RCC 7860 (cell line): ENCODE measurements around the gene KCNE1.
"Not testable (repeated sequence)": the region's sequence is repeated elsewhere in the genome, so short reads cannot be mapped to it uniquely, and the experiment has no call there.

ENCODE experiments used
- DNase-seq: peaks from one replicate; pipeline ENCODE4 v3.0.0-alpha.2; 2015; ENCODE audit warnings: low spot score
- FAIRE-seq: peaks from 2 replicates; lab custom pipeline; 2012; peaks lifted over from hg19 to GRCh38; lab: Jason Lieb, UNC

KCNE1 gene

DNA sequence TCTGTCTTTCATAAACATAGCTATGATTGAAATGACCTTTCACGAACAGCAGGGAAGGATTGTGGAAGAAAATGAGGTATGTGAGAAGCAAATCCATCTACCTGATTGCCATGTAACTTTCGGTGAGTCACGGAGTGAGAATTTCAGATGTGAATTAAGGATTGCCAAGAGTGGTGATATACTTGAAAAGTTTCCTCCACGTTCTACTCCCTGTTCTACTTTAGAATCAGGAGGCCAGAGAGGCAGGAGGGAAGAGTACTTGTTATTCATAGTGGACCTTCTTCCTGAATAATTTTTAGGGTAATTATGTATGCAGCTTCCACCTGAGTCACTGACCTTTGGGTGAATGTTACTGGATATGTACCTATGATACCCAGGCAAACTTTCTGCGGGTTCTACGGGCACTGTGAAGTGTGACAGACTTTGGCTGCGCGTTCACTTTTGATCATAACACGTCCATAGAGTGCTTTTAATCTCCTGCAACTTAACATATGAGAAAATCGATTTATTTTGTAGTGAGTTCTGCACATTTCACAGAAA lies 2.6 kb upstream of the KCNE1 start:
- no peak for FAIRE-seq
- no peak for DNase-seq

DNA sequence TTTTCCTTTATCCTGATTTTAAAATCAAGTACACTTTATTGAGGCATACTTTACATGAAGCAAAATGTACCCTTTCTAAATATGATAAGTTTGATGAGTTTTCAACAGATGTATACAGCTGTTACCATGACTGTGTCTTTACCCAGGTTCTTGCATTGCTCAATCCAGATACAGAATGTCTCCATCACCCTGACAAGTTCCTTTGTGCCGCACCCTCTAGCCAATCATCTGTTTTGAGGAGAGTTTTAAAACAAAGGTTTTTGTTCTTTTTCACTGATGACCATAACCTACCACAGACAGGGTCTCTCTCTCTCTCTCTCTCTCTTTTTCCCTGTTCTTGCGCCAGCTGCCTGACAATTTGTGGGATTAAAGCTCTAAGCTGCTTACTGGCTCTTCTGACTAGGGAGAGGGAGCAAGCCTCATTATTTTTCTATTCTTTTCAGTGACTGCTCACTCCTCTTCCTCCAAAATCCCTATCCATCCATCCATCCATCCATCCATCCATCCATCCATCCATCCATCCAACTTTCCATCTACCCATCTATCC lies 1.2 kb upstream of the KCNE1 start:
- DNase-seq = no peak
- no peak for FAIRE-seq

DNA sequence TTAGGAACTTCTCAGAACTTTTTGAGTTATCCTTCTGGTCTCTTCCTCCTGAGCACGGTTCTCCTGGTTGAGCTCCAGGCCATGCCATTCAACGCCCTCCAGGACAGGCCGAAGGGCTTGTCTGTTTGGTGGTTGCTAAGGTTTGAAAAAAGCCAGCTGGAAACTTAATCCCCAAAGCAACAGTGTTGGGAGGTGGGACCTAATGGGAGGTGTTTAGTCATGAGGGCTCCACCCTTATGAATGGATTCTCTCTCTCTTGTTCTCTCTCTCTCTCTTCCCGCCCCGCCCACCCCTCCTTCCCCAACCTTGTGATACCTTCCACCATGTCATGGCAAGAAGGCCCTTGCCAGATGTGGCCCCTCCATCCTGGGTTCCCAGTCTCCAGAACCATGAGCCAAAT lies 829 bp downstream of the KCNE1 start:
- no peak for FAIRE-seq
- DNase-seq = no peak

DNA sequence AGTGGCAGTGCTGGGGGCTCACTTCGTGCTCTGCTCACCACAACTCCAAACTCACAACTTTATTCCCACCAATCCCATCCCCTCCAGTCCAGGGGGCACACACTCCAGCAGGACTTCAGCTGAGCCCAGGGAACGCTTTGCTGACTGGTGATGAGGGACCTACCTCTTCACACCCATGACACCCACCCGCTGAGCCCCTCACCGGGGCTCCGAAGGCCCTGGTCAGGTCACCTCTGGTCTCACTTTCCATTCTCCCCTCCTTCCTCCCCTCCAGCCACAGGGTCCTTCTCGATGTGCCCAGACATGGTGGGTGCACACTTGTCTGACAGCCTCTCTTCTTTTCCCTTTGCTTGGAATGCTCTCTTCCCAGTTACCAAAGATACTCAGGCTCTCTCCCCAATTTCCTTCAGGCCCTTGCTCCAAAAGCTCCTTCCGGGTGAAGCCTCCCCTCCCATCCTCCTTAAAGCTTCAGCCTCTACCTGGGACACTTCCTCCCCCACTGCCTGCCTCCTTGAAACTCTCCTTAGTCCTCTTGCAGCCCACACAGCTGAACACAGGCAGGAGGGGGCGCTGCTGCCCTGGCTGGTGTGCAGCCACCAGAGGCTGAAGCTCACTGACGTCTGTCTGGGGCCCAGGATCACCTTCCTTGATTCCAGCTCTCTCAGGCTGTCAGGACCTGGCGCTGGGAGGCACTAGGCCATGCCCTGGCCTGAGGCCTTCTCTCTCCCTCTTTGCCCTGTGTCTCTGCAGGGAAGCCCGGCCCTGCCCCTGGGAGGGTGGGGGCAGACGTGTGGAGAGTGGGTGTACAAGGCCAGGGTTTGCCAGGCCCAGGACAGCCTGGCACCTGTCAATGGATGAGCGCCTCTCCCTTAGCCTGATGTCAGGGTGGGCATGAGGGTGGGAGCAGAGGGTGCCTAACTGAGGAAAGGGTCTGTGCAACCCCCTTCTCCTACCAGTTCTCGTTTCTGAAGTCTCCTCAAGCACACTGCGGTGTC lies 1.6 kb downstream of the KCNE1 start:
- FAIRE-seq = no peak
- peak; percentile 25 for DNase-seq

DNA sequence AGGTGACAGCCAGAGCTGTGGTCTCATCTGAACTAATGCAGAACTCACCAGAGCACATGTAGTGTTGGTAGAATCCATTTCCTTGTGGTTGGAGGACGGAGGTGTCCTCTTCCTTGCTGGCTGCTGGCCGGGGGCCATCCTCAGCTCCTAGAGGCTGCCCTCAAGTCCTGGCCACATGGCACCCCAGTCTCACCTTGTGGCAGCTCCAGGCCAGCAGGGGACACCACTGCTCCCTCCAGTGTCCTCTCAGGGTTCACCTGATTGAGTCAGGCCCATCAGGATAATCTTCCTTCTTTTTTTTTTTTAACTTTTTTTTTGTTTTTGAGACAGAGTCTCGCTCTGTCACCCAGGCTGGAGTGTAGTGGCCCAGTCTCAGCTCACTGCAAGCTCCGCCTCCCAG lies 2.9 kb downstream of the KCNE1 start:
- FAIRE-seq (no peak), DNase-seq (no peak)

DNA sequence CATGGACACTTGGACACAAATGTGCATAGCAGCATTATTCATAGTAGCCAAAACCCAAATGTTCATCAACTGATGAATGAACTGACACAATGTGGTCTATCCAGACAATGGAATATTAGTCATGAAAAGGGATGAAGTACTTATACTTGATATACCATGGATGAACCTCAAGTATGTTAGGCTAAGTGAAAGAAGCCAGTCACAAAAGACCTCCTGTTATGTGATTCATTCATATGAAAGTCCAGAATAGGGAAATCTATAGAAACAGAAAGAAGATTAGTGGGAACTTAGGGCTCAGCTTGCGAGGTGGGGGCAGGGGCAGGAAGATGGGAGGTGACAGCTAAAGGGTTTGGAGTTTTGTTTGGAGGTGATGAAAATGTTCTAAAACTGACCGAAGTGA lies 7.4 kb downstream of the KCNE1 start:
- FAIRE-seq (no peak), DNase-seq (no peak)

DNA sequence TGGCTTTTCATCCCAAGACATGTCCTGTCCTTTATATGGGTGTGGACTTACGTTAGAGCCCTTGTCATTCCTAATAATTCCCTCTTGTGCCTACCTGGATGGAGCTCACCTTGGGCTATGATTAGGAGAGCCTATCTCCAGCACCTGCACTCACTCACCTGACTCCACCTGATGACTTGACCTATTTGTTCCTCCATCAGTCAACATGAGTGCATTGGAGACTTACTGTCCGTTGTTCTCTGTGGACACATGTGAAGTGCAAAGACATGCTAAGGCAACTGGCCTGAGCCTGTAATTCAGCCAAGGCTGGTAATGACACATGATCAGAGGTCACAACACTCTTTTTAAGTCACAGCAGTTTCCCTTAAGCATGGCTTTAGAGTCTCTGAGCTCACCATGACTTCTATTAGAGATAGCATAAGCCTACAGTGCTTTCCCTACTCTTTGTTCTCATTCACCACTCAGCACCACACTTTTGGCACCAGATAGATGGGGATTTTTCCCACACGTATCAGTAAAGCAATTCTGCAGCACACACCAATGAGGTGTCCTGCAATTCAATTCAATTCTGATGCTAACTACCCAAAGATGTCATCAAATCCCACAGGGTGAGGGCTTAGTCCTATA lies 9.4 kb downstream of the KCNE1 start:
- DNase-seq (no peak), FAIRE-seq (no peak)

DNA sequence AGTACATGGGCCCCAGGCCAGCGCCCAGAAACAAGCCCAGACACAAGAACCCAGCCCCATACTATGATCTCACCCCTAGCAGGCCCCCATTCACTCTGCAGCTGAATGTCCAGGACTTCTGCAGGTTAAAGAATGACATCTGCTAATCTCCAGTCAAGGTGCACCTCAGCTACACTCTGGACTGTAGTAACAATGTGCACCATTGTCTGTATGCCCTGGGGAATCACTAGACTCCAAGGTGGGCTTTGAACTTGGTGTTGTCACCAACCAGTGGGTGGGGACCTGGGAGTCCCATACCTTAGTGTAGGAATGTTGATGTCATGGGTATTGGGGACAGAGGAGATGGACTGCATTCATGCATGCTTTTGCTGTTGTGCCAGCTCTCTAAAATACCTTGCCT lies 10.3 kb downstream of the KCNE1 start:
- no peak for DNase-seq
- no peak for FAIRE-seq

DNA sequence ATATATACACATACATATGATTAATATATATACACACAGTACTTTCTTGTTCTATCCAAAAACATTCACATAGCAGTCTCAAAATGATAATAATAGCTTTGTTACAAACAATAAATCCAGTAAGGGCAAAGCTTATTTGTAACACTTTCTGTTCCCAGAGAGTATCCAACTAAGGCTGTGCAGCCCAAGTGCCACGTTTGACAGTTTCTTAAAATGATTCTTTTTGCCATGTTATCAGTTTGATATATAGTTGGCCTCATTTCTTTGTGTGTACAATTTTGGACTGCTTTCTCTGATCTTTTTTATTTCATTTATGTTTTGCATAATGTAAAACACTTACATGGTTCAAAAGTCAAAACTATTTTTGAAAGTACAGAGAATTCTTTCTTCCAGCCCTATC lies 11.8 kb downstream of the KCNE1 start:
- DNase-seq (no peak), FAIRE-seq (no peak)

DNA sequence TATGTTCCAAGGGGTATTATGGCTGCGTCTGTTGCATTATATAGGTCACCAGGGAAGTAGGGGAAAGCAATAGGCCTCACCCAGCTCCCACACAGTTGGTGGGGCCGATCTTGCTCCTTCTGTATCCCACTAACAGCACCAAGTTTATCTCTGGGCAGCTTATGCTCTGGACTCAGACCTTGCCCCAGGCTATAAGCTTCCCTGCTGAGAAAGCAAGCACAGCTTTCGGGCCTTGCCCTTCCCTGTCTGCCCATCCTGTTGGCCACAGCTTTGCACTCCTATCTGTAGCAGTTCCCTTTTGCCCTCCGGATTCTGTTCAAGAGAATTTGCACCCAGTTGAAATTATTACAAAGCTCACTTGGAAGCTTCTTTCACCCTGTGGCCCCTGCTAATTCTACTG lies 12.9 kb downstream of the KCNE1 start:
- DNase-seq (no peak), FAIRE-seq (no peak)

DNA sequence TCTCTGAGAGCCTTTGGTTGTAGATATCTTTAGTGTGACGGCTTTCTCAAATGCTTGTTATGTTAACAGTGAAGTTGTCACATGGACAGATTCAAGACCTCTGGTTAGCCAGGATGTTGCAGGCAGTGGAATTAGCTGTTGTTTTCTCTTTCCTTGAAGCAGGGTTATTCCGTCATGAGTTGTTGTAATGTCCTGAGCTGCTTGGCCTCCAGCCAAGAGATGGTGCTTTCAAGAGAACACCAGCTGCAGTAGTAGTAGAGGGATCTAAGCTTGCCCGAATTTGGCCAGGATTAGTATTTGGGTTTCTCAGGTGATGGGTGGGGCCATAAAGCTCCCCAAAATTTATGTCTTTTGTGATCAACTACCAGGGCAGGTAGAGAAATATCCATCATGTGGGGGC lies 13.4 kb downstream of the KCNE1 start:
- DNase-seq = no peak
- FAIRE-seq = no peak

DNA sequence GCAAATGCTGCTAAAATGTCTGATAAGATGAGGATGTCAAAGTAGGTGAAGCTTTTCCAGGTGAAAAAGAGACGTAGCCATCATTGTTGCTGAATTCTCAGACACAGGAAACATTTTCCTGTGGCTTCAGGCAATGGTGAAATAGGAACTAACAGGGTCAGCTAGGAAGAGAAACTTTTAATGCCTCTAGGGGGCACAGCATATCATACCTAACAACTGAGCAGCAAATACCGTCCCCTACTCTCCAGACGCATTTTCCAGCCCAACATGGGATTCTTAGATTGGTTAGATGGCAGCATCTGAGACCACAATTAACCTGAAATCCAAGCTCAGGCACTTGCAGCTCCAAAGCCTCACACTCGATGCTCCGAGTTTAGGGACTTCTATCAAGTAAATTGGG lies 28.2 kb downstream of the KCNE1 start:
- not testable (repeated sequence) for DNase-seq, FAIRE-seq

DNA sequence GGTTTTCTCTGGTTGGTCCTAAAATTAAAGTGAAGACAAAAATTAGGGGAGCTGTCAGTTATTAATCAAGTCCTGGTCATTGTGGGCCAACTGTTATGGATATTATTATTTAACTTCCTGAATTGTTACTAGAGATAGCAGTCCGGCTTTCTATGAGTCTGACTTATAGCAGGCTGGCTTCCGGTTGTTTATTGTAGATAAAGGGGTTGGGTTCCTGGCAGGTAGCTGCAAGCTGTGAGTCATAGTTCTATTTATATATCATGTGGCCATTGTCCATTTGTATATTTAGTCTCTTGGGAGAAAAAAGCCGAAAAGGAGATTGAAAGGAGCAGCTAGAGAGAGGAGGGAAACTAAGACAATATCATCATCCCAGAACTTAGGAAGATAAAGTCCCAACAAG lies 28.6 kb downstream of the KCNE1 start:
- DNase-seq, FAIRE-seq: not testable (repeated sequence)

DNA sequence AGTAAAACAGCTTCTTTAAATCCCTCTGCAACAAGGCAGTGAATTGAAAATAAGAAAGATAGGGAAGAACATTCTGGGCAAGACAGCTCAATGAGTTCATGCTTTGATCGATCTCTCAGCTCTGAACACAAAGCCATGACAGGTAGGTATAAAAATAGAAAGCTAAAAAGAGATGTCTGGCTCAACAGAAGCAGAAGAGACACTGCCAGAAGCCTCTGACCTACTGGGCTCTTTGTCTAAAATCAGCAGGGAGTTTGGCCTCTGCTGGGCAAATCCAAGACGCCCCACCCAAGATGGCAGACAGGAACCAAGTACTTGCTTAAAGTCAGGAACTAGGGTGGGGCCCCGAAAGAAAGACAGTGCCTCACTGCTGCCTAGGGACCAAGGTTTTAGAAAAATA lies 44.7 kb downstream of the KCNE1 start:
- FAIRE-seq = not testable (repeated sequence)

DNA sequence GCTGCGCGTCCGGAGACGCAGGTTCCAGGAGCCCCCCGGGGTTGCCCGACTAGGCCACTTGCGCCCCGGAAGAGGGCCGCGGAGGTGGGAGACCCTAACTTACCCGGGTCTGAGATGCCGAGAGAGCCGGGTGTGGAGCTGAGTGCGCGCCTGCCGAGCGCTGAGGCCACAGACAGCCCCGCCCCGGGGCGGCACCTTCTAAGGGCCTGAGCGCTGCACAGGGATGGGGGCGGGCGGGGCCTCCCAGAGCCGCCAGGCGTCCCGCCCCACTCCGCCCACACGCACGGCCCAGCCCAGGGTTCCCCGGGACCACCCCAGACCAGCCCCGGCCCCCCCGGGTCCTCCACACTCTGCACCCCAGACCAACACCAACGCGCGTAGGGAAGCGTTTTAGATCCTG lies 52.6 kb downstream of the KCNE1 start:
- FAIRE-seq, DNase-seq: not testable (repeated sequence)

More for the DNA sequence above, 44.7 kb downstream of the KCNE1 start:
- DNase-seq = not testable (repeated sequence)

DNA sequence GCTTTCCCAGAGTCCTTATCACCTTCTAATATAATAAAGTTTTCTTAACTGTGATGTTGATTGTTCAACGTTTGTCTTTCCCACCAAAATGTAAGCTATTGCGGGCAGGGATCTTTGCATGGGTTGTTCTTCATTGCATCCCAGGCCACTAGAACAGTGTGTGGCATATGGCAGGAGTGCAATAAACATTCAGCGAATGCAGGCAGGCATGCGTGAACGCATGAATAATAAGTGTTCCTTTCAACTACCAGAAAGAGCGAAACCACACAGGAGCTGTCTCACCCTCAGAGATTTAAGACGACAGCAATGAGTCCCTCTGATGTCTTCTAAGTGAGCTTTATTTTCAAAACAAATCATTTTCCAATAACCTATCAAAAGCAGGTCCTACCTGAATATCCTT lies 53.7 kb downstream of the KCNE1 start:
- DNase-seq, FAIRE-seq: not testable (repeated sequence)

DNA sequence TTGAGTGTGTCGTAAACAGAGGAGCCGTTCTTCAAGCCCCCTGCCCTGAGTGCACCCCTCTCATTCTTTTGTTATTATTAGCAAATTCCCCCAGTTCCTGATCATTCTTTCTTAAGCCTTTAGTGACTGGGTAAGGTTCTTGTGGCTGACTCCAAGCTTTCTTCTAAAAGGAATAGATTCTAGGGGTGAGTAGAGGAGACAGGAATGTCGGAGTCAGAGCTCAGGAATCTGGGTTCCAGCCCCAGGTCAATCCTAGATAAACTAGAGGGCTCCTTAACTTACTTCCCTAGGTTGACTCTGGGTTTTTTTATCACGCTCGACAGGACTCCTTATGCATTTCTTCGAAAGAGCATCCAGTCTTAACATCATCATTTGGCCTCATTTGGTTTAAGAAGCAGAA lies 55.8 kb downstream of the KCNE1 start:
- DNase-seq = not testable (repeated sequence)
- FAIRE-seq = peak; percentile 69

DNA sequence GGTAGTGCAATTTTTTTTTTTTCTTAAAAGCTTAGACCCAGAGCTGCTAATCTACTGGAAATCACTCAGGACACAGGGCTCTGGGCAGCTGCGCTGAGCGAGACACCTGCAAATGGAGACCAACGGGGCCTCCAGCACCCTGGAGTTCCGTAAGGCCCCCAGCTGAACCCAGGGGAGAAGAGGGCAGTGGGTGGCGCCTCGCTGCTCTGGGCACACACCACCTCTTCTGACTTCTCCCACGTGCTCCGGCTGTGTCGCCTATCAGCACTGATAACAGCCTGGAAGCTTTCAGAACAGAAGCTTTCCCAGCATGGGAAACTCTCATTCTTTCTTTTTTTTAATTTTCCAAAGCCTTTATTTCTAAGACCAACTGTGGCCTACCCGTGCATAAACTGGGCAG lies 56.4 kb downstream of the KCNE1 start:
- not testable (repeated sequence) for DNase-seq, FAIRE-seq

DNA sequence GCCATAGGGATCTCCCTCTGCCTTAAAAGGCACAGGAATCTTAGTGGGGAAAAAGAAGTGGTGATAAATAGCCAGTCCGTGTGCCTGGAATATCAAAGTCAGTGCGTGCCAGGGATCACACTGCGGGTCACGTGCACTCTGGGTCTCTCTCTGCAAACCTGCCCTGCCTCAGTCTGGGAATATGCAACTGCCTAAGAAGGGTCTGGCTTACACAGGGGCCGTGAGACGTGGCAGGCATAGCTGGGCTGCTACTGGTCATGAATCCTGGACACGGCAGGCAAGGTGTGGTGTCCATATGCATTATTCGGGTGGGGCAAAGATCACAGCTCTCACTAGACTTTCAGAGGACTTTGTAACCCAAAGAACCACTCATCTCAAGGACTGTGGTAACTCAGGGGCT lies 65.0 kb downstream of the KCNE1 start:
- FAIRE-seq, DNase-seq: not testable (repeated sequence)

DNA sequence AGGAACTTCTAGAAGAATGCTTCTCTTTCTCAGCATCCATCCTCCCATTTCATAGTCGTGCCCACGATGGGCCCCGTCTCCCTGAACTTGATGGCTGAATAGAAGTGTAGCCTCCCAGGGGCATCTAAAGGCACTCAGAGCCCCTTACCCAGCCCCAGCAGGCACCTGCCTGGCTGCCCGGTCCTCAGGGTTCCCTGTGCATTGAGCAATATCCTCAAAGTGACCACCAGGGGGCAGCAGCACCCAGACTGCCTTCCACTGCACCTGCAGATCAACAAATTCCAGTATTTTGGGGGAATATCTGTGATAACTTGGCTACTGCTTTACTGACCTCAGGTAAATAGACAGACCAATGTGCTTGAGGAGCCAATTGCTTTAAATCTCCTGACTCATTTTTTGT lies 68.5 kb downstream of the KCNE1 start:
- FAIRE-seq, DNase-seq: not testable (repeated sequence)

DNA sequence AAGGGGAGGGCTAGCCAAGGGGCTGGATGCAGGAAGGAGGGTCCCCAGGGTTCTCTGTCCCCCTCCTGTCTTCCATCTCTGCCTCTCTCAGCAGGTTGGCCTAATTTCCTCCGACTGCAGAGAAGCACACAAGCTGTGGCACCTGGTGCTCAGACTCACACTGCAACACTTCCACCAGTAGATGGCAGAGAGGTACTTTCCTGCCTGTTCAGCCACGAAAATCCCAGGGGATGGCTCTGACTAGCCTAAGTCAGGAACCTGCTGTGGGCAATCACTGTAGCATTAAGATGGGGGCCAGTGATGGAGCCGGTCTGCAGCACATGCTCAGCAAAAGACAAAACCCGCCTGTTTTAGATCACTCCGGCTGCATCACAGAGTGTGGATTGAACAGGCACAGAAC lies 82.3 kb downstream of the KCNE1 start:
- DNase-seq, FAIRE-seq: not testable (repeated sequence)
